Left ventricle myocardium inferior (tissue), 1 donor: ENCODE data around the gene IGFBP1. TPM values are rescaled to one million over a fixed set of nuclear protein-coding genes. Genes with fewer than 3 reads are reported as not detected.

Experiments
- DNase-seq: peaks from one replicate; pipeline ENCODE4 v3.0.0-alpha.2; 2020
- H3K27ac ChIP-seq: fragments of 200-600 bp; replicated peaks from 2 replicates; pipeline ENCODE4 v1.8.0; 2021
- H3K27me3 ChIP-seq: fragments of 200-600 bp; 2 replicates; pipeline ENCODE4 v1.8.0; 2021; ENCODE audit warnings: low read depth
- H3K36me3 ChIP-seq: fragments of 200-600 bp; 2 replicates; pipeline ENCODE4 v1.8.0; 2021
- H3K4me1 ChIP-seq: fragments of 200-600 bp; 2 replicates; pipeline ENCODE4 v1.8.0; 2021
- H3K4me3 ChIP-seq: fragments of 200-600 bp; 2 replicates; pipeline ENCODE4 v1.8.0; 2021; ENCODE audit warnings: mild to moderate bottlenecking, moderate library complexity
- H3K9me3 ChIP-seq: fragments of 200-600 bp; replicated peaks from 2 replicates; pipeline ENCODE4 v1.8.0; 2021
- intact Hi-C: fragments of 100-400 bp; cut with micrococcal nuclease; formaldehyde crosslinking; loops from one replicate; pipeline ENCODE4 v1.11.0; 2022
- total RNA-seq: library from RNA; stranded (reverse); fragmentation: NEBNext Ultra II Directional; extraction: Animal tissue kit (Norgen Biotek cat#: 25700); gene quantifications from one replicate; pipeline ENCODE4 v1.2.1, GENCODE V29; 2021
- TF ChIP-seq, protein P1 (sequence below): fragments of 200-600 bp; IDR thresholded peaks from 2 replicates; pipeline ENCODE4 v1.8.0; 2021; ENCODE audit warnings: antibody characterized with exemption, mild to moderate bottlenecking, borderline replicate concordance
- donor health status: DM: no; HTN: yes; CAD: no; lungs with severe emphysema.

Gene IGFBP1
- total RNA-seq, 1 donor from 2014 or later: not detected

DNA sequence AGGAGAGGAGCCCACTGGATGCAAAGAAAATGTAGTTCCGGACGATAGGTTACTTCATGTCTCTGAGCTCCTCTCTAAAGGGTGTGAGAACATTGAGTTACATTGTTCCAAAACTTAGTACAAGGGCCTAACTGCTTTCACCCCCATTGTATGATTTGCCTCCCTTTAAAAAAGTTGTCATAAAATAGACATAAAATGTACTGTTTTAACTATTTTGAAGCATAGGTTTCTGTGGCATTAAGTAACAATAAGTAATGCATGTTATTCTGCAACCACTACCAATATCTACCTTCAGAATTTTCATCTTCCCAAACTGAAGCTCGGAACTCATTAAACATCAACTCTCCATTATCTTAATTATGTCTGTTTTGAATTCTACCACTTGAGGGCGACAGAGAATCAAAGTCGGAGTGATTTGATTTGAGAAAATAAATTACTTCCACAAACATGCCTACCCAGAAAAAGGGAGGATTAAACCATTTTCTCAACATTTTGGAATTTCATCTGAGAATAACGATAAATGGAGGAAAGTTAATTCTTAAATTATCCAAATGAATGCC is 2.7 kb downstream of the IGFBP1 start:
- intact Hi-C loops: loop anchor here (1.0 kb wide), 1 partner anchor 1288 kb away; no protein-coding TSS in a partner anchor

DNA sequence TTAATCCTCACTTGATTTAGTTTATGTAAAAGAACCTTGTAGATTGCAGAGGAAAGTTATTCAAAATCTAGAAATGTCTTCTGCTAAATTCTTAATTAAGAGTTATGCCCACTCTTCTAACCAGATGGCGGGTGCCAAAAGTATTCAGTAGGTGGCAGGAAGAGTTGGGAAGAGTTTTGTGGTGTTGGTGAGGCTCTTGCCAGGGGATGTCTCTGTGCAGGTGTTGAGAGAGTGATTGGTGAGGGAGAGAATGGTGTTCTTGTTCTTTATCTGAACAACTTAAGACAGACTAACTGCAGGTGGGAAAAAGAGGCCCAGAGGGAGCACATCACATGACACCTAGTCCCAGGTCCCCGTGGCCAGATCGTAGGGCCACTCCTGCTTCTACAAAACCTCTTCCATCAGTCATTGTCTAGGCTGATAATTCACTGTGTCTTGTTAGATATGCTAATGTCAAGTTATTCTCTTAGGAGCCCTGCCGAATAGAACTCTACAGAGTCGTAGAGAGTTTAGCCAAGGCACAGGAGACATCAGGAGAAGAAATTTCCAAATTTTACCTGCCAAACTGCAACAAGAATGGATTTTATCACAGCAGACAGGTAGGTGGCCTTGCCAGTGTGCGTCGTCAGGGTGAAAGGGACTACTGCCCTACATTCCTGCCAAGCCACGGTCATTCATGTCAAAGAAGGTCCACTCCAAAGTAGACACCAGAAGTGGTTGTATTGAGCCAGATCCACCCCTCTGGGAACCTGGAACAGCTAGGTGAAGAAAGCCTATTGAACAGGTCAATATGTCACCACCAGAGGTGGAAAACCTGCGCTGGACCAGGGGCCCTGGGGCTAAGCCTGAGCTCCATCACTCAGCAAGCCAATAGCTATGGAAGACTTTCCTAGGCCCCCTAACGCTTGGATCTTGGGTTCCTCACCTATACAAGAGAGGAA is 3.4 kb downstream of the IGFBP1 start:
- DNase-seq: no peak
- Histone ChIP-seq H3K4me1 (peaks cover 10% of the 10 kb centered on the region), H3K36me3 (no peaks in the 10 kb centered on the region), H3K27ac (no peak overlapping the region), H3K9me3 (no peaks in the 10 kb centered on the region), H3K4me3 (no peak overlapping the region), H3K27me3 (peaks cover 73% of the 10 kb centered on the region)
- intact Hi-C loops: loop anchor here (1.0 kb wide), 1 partner anchor 1288 kb away; no protein-coding TSS in a partner anchor
- TF ChIP-seq, protein P1, sequence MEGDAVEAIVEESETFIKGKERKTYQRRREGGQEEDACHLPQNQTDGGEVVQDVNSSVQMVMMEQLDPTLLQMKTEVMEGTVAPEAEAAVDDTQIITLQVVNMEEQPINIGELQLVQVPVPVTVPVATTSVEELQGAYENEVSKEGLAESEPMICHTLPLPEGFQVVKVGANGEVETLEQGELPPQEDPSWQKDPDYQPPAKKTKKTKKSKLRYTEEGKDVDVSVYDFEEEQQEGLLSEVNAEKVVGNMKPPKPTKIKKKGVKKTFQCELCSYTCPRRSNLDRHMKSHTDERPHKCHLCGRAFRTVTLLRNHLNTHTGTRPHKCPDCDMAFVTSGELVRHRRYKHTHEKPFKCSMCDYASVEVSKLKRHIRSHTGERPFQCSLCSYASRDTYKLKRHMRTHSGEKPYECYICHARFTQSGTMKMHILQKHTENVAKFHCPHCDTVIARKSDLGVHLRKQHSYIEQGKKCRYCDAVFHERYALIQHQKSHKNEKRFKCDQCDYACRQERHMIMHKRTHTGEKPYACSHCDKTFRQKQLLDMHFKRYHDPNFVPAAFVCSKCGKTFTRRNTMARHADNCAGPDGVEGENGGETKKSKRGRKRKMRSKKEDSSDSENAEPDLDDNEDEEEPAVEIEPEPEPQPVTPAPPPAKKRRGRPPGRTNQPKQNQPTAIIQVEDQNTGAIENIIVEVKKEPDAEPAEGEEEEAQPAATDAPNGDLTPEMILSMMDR: no peak

More for the DNA sequence above, 2.7 kb downstream of the IGFBP1 start:
- H3K36me3 ChIP-seq: no peaks in the 10 kb centered on the region
- H3K4me3 ChIP-seq: no peak overlapping the region
- H3K4me1 ChIP-seq: peaks cover 10% of the 10 kb centered on the region
- DNase-seq: no peak
- H3K27ac ChIP-seq: no peak overlapping the region
- peaks cover 77% of the 10 kb centered on the region for H3K27me3 ChIP-seq
- H3K9me3 ChIP-seq: no peaks in the 10 kb centered on the region
- TF ChIP-seq, protein P1: peak; percentile 75

DNA sequence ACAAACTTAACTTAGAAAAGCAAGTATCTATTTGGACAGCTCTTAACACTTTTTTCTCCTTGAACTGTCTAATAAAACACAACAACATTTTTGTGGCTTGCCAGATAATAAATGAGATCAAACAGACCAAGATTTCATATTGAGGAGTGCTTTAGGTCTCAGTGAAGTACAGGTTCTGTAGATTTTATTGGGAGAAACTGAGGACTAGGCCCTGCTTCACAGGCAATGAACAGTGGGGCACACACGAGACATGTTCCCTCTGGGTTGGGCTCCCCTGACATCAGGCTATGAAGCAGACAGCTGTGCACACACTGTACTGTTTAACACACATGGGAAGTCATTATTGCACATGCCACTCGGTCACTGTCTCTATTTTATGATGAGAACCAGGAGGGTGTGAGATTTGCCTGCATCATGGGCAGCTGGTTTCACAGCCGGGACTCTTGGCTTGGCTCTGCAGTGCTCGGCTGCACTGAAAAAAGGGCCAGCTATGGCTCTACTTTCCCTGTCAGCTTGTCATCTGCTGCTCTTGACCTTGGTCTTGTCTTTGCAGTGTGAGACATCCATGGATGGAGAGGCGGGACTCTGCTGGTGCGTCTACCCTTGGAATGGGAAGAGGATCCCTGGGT is 4.2 kb downstream of the IGFBP1 start:
- Histone ChIP-seq H3K4me1 (peaks cover 10% of the 10 kb centered on the region), H3K9me3 (no peaks in the 10 kb centered on the region), H3K36me3 (no peaks in the 10 kb centered on the region), H3K4me3 (no peak overlapping the region), H3K27ac (no peak overlapping the region), H3K27me3 (peaks cover 65% of the 10 kb centered on the region)
- TF ChIP-seq, protein P1: no peak
- intact Hi-C loops: no loop called here
- no peak for DNase-seq

DNA sequence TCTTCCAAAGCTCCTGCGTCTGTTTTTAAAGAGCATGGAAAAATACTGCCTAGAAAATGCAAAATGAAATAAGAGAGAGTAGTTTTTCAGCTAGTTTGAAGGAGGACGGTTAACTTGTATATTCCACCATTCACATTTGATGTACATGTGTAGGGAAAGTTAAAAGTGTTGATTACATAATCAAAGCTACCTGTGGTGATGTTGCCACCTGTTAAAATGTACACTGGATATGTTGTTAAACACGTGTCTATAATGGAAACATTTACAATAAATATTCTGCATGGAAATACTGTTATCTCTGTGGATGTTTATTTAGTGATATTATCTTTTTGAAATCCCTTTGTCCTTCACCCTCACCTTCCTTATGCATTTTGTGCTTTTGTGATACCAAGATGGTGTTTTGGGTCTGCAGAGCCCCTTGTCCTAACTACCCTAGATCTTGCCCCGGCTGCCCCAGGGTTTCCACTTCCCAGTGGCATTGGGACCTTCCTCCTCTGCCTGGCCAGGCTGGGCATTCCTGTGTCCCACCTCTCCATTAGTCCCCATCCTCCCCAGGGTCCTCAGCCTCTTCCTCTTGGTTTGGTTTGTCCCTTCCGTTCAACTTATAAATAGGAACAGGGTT is 5.2 kb downstream of the IGFBP1 start:
- no peak for DNase-seq
- Histone ChIP-seq H3K9me3 (no peaks in the 10 kb centered on the region), H3K36me3 (no peaks in the 10 kb centered on the region), H3K27me3 (peaks cover 56% of the 10 kb centered on the region), H3K27ac (no peak overlapping the region), H3K4me3 (no peak overlapping the region), H3K4me1 (peaks cover 6% of the 10 kb centered on the region)
- TF ChIP-seq, protein P1: no peak
- intact Hi-C loops: no loop called here

DNA sequence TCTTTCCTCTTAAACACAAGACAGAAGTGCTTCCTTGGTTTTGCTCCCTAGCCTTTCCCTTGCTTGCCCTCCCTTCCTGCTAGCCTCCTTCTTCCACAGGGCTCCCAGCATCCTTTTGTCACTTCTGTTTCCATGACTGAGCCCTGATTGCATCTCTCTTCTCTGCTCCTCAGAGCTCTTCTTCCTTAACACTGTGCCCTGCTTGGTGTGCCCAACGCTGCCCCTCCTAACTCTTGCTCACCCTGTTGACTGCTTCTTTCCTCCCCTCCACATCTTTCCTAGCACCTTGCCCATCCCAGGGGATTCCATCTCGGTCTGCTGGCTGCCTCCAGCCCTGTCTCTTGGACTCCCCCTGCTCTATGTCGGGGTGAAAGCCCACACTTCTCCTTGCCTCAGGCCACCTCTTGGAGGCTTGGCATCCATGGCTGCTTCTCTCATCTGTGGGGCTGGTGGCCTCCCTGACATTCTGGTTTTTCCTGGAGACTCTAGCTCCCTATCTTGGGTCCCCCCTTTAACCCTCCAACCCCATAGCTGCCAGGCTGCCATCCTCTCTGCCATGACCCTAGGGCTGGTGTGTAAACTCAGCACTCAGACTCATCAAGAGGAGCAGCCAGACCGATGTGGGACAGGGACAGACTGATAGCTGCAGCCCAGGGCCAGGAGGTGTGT is 5.8 kb downstream of the IGFBP1 start:
- no peak for DNase-seq
- intact Hi-C loops: no loop called here
- Histone ChIP-seq H3K4me1 (no peaks in the 10 kb centered on the region), H3K4me3 (no peak overlapping the region), H3K27me3 (peaks cover 49% of the 10 kb centered on the region), H3K9me3 (no peaks in the 10 kb centered on the region), H3K27ac (no peak overlapping the region), H3K36me3 (no peaks in the 10 kb centered on the region)
- TF ChIP-seq, protein P1: no peak
